Skin of body (tissue), 2 donors: ENCODE results near the gene PRPSAP1. TPM values are rescaled to one million over a fixed set of nuclear protein-coding genes. Genes with fewer than 3 reads are reported as not detected.

Experiments used
- DNase-seq: peaks from one replicate; lab custom pipeline; 2025; lab: John Stamatoyannopoulos, UW
- total RNA-seq: library from RNA; depleted of rRNA; stranded (reverse); fragments of >200 nt; gene quantifications from one replicate; pipeline ENCODE4 v1.2.3, GENCODE V29; 2014

Gene PRPSAP1
- total RNA-seq = 53.7 TPM

- peak; percentile 87 for DNase-seq
Observed at GRCh38 chr17:76353599-76354316, at the start of gene PRPSAP1. Gene PRPSAP1 (minus strand): TSS chr17:76353916. CDS start chr17:76353703, 213 bp downstream.

GRCh38 chr17:76402711-76403110 lies 49.0 kb upstream of the PRPSAP1 start:
- no peak for DNase-seq

GRCh38 chr17:76399175-76400172 lies 45.8 kb upstream of the PRPSAP1 start:
- no peak for DNase-seq

GRCh38 chr17:76398523-76399174 lies 44.9 kb upstream of the PRPSAP1 start:
- DNase-seq = no peak

- DNase-seq = peak; percentile 59
Observed at GRCh38 chr17:76397687-76398522, 44.2 kb upstream of the PRPSAP1 start.

GRCh38 chr17:76397184-76397583 lies 43.5 kb upstream of the PRPSAP1 start:
- DNase-seq = no peak

GRCh38 chr17:76395980-76396379 lies 42.3 kb upstream of the PRPSAP1 start:
- no peak for DNase-seq

- DNase-seq = no peak
Observed at GRCh38 chr17:76394166-76394565, 40.5 kb upstream of the PRPSAP1 start.

GRCh38 chr17:76391200-76391715 lies 37.5 kb upstream of the PRPSAP1 start:
- DNase-seq = no peak

GRCh38 chr17:76390003-76390421 lies 36.3 kb upstream of the PRPSAP1 start:
- no peak for DNase-seq

GRCh38 chr17:76388966-76389888 lies 35.5 kb upstream of the PRPSAP1 start:
- no peak for DNase-seq

- DNase-seq = no peak
Observed at GRCh38 chr17:76386966-76387765, 33.5 kb upstream of the PRPSAP1 start.

- DNase-seq = no peak
Observed at GRCh38 chr17:76385892-76386786, 32.4 kb upstream of the PRPSAP1 start.

- DNase-seq = no peak
Observed at GRCh38 chr17:76384987-76385891, 31.5 kb upstream of the PRPSAP1 start.

GRCh38 chr17:76384222-76384986 lies 30.7 kb upstream of the PRPSAP1 start, which contains the start of gene SPHK1:
Gene SPHK1 (plus strand): TSS chr17:76384609. CDS start chr17:76385645, 1,036 bp downstream.
- peak; percentile 43 for DNase-seq
